ENCODE data around the gene EPHA2. TPM values are rescaled to one million over a fixed set of nuclear protein-coding genes. Genes with fewer than 3 reads are reported as not detected.

The EPHA2 gene
- total RNA-seq, 2 donors from 2014 or later, result 19.5 to 26.7 TPM

GRCh38 chr1:16133007-16133961, 22.6 kb downstream of the EPHA2 start:
- intact Hi-C loops (cut with DNase I), result no loop called here
- Histone ChIP-seq H3K9me3 (no peaks in the 10 kb centered on the region), H3K36me3 (replicated peaks in 1 of 2; ENCODE audit: insufficient read depth in 1 of 2, low read depth in 2 of 2) (peaks cover 13 to 16% of the 10 kb centered on the region in 2 donors), H3K27me3 (no peaks in the 10 kb centered on the region), H3K4me1 (no peaks in the 10 kb centered on the region), H3K27ac (no peak overlapping the region), H3K4me3 (no peak overlapping the region)
- DNase-seq (no peak), ATAC-seq (no peak)
- no peak for TF ChIP-seq POLR2A (IDR thresholded peaks at IDR 0.05)
- no peak for TF ChIP-seq CTCF (IDR thresholded peaks at IDR 0.05)
- 87 to 91% methylated on average over 7 to 23 of the region's 28 CpGs for WGBS, 2 donors

- peaks cover 13 to 14% of the 10 kb centered on the region in 2 donors for H3K36me3 ChIP-seq (replicated peaks in 1 of 2; ENCODE audit: insufficient read depth in 1 of 2, low read depth in 2 of 2)
Observed at GRCh38 chr1:16132325-16132785, 23.5 kb downstream of the EPHA2 start.

GRCh38 chr1:16131636-16132324, 24.1 kb downstream of the EPHA2 start:
- Histone ChIP-seq H3K27me3 (no peaks in the 10 kb centered on the region), H3K9me3 (no peaks in the 10 kb centered on the region), H3K36me3 (replicated peaks in 1 of 2; ENCODE audit: insufficient read depth in 1 of 2, low read depth in 2 of 2) (peaks cover 14 to 15% of the 10 kb centered on the region in 2 donors), H3K4me1 (no peaks in the 10 kb centered on the region), H3K27ac (no peak overlapping the region), H3K4me3 (no peak overlapping the region)
- TF ChIP-seq CTCF (IDR thresholded peaks at IDR 0.05) (no peak), POLR2A (IDR thresholded peaks at IDR 0.05) (no peak)
- DNase-seq (no peak), ATAC-seq (no peak)
- intact Hi-C loops (cut with DNase I), result no loop called here
- WGBS, 2 donors, result 92 to 93% methylated on average over 16 to 28 of the region's 28 CpGs

More at GRCh38 chr1:16132325-16132785, 23.5 kb downstream of the EPHA2 start:
- no peak for DNase-seq
- Histone ChIP-seq H3K27me3 (no peaks in the 10 kb centered on the region), H3K4me3 (no peak overlapping the region), H3K4me1 (no peaks in the 10 kb centered on the region), H3K9me3 (no peaks in the 10 kb centered on the region), H3K27ac (no peak overlapping the region)
- TF ChIP-seq CTCF (IDR thresholded peaks at IDR 0.05) (no peak), POLR2A (IDR thresholded peaks at IDR 0.05) (no peak)
- intact Hi-C loops (cut with DNase I), result no loop called here
- 86 to 87% methylated on average over 4 to 6 of the region's 6 CpGs for WGBS, 2 donors
- ATAC-seq, result no peak

GRCh38 chr1:16130827-16131226, 25.0 kb downstream of the EPHA2 start:
- TF ChIP-seq POLR2A (IDR thresholded peaks at IDR 0.05) (no peak), CTCF (IDR thresholded peaks at IDR 0.05) (no peak)
- no peaks in the 10 kb centered on the region for H3K9me3 ChIP-seq
- 96 to 100% methylated on average over 3 to 6 of the region's 6 CpGs for WGBS, 2 donors
- no peaks in the 10 kb centered on the region for H3K27me3 ChIP-seq
- ATAC-seq (no peak), DNase-seq (no peak)
- intact Hi-C loops (cut with DNase I), result no loop called here
- no peak overlapping the region for H3K27ac ChIP-seq
- no peak overlapping the region for H3K4me3 ChIP-seq
- no peaks in the 10 kb centered on the region for H3K4me1 ChIP-seq
- H3K36me3 ChIP-seq (replicated peaks in 1 of 2; ENCODE audit: insufficient read depth in 1 of 2, low read depth in 2 of 2), result peaks cover 14 to 17% of the 10 kb centered on the region in 2 donors

Measured in body of pancreas (tissue), 4 donors.